ENCODE measurements around the gene INSYN1.
"Not testable (repeated sequence)": the region's sequence is repeated elsewhere in the genome, so short reads cannot be mapped to it uniquely, and the experiment has no call there.

The INSYN1 gene, protein sequence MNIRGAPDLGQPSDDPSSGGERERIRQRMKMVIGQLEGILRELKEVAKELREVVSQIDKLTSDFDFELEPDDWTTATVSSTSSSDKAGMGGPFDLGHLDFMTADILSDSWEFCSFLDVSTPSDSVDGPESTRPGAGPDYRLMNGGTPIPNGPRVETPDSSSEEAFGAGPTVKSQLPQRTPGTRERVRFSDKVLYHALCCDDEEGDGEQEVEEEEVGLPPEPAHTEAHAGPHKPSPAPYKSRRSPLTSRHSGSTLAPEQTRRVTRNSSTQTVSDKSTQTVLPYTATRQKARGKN

DNA sequence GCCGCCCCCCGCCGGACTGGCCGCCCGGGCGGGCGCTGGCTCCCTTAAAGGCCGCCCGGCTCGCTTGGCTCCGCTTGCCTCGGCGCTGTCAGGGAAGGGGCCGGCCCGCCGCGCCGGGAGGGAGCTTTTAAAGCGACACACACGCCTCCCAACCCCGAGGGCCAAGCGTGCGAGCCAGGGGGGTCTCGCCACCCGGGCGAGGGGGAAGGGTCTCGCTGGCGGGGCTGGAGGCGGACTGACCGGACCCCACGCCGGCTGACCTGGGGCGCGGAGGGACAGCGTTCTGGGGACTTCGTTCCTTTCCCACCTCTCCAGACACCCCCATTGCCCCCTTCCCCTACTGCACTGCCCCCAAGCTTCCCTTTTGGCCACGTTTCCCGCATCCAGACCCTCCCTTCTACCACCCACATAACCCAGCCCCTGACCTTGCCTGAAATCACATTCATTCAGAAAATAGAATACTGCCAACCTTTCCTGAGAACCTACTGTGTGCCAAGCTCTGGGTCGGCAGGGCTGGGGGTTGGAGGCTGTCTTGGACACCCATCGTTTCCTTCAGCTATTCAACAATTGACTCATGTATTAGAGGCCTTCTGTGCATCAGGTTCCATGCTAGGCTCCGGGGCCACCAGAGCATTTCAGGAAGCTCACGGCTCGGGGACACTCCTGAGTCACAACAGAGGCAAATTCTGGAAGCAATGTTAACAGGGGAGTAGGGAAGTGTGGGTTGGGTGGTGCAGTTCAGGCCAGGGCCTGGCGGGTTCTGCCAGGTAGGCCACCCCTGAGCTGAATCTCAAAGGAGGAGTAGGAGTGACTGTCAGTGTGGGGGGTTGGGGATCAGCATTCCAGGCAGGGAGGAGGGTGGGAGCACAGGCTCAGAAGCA, at the start of gene INSYN1:
Gene INSYN1 (minus strand): TSS at position 102 of the 881 bp plus-strand sequence. CDS start 2,221 bp downstream, outside the sequence.
- DNase-seq, result no peak

DNA sequence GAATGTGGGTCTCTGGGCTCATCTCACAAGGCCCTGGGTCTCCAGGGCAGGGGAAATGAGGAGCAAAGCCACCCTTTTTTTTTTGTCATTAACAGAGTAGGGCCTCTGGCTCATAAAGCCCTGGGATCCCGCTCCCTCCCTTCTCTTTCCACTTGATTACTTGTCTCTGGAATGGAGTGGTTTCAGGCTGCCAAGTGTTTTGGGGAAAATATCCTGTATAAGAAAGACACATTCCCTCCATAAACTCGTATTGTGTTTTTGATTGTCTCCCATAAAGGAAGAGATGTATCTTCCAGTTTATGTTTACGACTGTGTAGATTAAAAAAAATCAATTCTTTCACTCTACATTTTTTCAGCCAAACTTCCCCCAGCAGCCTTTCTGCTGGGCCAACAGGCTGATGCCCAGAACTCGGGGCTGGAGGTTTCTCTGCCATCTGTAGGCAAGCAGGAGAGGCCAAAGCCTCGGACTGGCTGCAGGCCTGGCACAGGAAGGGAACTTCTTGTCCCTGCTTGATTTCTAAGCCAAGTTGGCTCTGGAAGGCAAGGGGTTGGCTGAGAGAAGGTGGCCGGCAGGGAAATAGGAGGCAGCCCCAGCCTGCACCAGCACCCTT, 49.4 kb upstream of the INSYN1 start:
- no peak for DNase-seq

DNA sequence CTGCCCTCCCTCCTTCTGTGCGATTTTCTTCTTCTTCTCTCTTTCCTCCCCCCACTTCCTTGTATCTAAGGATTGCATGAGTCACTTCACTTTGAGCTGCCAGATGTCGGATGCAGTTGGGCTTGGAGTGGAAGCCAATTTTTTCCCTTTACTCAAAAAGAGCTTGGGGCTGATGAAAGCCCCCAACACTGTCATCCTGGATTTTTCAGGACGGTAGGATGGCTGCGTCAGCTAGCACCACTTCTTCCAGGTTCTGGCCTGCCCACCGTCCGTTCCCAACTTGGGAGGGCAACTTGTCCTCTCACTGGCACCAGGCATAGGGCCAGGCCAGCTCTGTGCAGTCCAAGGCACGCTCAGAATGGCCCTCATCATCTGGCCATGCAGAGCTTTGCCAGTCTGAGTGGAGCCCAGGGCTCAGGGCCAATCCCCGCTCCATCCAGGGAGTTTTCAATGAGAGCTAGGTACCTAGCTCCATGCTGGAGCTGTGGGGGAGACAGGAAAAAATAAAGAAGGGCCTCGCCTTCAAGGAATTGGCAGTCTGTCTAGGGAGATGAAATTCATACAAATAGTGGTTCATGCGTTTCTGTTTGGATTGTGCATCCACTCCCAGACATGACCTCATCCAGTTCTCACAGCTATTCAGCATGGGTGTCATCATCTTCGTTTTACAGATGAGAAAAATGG, 47.7 kb upstream of the INSYN1 start:
- DNase-seq, result no peak

DNA sequence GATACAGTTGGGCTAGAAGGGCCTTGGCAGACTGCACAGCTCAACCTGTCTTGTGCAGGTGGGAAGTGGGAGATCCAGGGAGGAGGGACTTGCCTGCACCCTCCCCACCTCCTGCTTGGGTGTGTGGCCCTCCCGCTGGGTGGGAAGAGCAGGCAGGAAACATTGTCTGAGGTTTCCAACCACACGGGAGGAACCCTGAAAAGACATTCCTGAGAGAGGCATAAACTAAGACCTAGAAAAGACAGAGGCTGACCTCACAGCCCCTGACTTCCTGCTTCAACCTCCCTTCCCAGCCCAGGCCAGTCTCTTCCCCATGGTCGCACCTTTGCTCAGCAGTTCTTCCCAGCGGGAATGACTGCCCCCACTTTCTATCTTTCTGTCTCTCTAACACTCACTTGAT, 46.3 kb upstream of the INSYN1 start:
- no peak for DNase-seq

DNA sequence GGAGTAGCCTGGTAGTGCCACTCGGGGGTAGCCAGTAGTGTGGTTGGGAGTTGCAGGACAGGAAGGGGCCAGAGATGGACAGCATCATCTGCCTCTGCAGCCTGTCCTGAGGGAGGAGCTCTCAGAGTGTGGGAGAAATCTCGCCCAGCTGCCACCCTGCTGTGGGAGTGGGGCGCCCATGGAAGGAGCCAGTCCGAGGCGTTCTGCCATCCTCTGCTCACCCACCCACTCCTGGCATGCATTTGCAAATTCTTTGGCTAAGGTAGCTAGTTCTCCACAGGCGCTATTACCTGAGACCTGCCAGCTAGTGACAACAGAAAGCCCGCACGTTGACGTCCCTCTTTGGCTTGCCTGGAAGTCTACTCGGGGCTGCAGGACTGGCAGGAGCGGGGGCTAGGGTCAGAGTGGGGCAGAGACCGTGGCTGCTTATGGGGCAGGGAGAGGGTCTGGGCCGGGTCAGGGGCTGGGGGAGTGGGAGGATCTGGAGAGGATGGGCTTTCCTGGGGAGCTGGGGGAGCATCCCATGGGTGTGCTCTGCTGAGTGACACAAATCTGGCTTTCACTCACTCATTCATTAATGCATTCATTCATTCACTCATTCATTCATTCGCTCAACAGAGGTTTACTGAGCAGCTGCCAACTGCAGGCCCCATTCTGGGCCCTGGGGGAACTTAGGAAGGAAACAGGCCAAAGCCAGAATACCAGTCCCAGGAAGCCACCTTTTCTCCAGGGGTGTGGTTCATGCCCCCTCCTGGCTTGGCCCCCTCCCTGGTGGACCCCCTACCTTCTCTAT, 44.4 kb upstream of the INSYN1 start:
- no peak for DNase-seq

DNA sequence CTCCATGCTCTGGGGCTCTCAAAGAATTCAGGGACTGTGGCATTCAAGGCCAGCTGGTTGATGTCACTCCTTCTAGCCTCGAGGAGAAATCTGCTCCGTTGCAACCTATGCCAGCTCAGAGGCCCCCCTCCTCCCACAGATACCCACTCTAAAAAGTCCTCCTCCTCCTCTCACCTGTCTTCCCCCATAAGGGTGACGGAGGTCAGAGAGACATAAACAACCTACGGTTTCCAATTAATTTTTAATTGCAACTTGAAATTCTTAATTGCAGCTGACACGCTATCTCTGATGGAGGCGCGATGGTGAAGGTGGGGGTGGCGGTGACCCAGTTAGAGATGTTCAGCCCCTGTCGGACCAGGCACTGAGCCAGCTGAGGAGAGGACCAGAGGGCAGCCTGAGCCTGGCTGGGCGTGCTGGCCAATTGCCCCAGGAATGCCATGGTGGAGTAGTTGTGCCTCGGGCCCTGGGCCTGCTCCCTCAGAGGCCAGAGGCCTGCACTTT, 43.2 kb upstream of the INSYN1 start:
- DNase-seq, result no peak

DNA sequence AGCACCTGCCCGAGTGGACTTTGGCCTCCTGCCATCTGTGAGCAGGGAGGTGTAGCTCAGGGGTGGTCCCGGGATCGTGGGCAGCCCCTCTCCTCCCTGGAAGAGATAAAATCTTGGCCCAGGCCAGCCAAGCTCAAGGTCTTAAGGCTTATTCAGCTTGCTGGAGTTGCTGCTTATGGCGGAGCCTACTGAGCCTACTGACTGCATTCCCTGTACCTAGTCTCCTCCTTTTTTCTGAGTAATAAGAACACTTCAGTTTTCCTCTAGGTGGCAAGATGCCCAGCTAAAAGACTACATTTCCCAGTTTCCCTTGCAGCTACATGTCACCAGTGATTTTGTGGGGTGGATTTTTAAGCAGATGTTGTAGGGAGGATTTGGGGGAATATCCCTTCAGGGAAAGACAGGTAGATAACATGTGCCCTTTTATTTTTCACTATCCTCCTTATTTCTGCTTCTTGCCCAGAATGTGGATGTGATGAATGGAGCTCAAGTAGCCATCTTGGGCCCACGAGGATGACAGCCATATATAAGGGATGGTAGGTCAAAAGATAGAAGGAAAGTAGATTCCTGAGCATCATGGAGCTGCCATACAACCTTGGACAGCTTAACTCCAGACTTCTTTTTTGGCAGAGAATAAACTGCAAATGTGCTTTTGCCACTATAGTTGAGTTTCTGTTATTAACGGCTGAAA, 41.4 kb upstream of the INSYN1 start:
- DNase-seq, result no peak

DNA sequence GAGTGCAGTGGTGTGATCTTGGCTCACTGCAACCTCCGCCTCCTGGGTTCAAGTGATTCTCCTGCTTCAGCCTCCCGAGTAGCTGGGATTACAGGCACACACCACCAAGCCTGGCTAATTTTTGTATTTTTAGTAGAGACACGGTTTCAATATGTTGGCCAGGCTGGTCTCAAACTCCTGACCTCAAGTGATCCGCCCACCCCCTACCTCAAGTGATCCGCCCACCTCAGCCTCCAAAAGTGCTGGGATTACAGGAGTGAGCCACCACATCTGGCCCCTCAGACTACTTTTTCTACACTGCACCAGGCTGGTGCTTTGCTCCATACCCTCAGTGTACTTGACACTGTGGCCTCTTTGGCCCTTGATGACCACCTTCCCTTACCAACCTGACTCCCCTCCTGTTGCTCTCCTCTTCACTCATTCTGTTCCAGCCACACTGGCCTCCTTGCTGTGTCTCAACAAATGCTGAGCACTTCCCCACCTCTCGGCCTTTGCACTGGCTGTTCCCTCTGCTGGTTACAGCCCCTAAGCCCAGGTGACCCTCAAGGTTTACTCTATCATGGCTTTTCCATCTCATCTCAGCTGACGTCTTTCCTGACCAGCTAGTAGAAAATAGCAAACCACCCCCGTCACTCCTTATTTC, 39.9 kb upstream of the INSYN1 start:
- DNase-seq, result not testable (repeated sequence)

DNA sequence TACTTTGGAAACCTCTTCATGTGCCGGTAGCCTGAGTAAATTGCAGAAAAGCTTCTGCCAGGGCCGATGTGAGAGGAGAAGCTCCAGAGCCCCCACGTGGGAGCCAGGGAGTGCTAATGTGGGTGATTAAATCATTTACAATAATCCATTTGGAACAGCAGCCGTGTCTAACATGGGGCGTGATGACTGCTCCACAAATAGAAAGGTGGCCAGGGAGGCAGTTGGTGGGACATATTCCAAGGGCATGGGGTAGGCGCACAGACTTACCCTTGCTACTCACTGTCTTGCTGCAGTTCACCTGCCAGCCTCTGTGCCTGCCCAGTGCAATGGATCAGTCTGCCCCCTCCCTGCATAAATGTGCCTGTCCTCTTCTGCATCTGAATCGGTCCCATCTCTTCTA, 39.3 kb upstream of the INSYN1 start:
- DNase-seq, result no peak

DNA sequence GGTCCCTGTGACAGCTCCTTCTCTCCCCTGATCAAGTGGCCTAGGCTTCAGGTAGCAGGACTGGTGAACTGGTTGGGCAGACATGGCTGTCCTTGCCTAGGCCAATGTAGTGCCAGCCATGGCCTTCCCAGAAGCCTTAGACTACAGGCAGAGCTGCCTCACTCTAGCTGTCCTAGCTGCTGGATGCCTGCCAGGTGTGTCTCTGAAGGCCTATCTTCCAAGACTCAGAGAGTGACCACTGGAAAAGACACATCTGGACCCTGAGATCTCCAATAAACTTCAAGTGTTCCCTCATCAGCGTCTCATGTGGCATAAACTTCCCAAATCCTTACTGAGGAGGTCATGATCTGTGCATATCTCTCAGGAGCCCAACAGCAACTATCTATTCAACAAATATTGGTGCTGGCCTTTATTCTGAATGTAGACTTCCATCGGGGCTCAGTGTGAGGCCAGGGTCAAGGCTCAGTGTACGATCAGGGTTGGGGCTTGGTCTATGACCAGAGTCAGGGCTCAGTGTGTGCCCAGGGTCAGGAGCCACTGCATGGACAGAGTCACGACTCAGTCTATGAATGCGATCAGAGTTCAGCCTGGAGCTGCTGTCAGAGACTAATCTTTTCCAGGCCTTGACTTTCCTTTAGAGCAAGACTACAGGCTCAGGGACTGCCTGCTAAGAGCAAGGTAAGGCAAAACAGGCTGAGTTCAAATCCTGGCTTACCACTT, 36.5 kb upstream of the INSYN1 start:
- no peak for DNase-seq

DNA sequence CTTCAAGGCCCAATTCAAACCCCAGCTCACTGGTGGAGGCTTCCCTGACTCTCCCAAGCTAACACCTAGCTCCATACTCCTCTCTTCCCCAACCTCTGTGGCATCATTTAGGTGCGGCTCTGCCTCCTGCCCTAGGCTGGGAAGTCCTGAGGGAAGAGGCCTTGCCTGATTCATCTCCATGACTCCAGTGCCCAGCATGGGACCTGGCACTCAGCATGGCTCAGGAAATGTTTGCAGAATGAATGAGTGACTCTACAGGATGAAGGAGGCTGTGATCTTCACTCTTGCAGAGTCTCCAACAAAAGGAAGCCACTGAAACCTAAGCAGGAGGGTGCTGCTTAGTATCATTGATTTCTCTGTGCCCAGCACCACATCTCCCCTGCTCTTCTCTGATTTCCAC, 34.5 kb upstream of the INSYN1 start:
- DNase-seq, result no peak

DNA sequence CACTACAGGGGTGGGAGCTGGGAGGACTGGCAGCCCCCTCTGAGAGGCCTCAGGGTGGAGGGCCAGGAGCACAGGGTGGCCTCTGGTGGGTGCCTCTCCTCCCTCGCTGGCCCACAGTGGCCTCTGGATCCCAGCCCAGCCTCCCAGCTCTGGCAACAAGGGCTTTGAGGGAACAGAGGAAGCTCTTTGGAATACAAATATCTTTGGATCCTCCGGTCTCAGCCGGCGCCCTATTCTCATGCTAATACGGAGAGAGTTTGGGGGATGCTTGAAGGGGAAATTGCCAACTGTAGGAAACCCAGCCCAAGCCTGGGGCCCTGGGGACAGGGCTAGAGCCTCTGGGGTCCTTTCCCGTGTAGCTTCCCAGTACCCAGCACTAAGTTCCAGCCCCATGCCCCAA, 33.4 kb upstream of the INSYN1 start:
- no peak for DNase-seq

DNA sequence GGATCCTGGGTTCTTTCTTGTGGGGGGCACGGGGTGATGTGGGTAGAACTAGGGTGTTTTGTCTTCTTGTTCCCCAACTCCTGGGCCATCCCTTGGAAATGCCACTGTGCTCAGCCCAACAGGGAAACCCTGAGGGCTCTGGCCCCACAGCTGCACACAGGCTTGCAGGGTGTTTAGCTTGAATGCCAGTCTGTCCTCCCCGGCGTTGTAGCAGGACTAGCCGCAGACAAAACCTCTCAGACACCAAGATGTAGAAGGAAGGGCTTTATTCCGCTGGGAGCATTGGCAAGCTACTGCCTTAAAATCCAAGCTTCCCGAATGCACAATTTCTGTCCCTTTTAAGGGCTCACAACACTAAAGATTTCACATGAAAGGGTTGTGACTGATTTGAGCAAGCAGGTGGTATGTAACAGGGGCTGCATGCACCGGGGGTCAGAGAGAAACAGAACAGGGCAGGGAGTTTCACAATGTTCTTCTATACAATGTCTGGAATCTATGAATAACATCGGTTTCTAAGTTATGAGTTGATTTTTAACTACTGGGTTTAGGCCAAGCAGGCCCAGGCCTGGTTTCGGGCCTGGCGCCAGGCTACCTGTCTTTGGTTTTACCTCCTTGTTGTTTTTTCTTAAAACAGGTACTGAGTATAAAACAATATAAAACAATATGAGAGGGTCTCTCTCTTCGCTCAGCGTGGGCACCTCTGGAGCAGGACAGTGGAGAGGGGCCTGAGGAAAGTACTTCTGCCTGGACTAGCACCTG, 32.3 kb upstream of the INSYN1 start:
- not testable (repeated sequence) for DNase-seq

DNA sequence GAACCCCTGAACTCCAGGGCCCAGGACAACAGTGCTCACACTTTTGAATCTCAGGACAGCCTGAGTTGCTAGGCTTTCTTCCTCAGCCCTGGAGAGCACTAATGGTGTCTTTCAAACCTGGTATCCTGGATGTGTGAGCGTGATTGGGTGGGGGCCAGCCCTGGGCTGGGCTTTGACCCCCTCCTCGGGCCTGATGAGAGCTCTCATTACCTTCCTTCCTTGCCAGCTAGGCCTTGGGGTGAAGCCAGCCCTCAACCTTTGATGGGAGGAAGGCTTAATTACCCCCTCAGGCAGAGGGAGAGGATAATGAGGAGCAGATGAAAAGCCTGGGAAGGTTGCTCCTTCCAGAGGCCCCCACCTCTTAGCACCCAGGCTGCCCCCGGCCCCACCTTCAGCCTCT, 31.1 kb upstream of the INSYN1 start:
- no peak for DNase-seq

DNA sequence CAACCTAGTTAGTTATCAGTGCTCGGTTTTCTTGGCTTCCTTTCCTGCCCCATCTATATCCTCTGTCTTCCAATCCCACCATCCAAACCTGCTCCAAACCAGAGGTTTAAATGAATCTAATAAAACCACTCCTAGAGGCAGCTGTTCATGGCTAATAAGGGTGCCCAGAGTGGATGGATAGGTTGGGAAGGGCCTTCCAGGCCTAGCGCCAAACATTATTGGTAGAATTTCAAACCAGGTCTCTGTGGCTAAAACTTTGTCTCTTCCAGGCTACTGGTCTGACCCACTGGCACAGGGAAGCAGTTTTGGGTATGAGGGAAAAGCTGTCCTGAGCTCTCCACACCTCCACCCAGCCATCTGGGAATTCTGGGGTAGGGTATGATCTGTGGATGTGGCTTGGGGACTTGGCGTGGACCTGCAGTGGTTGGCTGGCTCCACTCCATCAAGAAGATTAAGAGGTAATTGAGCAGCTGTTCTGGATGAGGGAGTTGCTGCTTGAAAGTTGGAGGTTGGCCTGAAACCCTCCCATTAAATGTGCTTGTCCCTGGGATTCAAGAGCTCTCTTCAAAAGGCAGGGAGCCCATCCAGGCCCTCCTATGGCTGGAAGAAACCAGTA, 29.3 kb upstream of the INSYN1 start:
- no peak for DNase-seq

DNA sequence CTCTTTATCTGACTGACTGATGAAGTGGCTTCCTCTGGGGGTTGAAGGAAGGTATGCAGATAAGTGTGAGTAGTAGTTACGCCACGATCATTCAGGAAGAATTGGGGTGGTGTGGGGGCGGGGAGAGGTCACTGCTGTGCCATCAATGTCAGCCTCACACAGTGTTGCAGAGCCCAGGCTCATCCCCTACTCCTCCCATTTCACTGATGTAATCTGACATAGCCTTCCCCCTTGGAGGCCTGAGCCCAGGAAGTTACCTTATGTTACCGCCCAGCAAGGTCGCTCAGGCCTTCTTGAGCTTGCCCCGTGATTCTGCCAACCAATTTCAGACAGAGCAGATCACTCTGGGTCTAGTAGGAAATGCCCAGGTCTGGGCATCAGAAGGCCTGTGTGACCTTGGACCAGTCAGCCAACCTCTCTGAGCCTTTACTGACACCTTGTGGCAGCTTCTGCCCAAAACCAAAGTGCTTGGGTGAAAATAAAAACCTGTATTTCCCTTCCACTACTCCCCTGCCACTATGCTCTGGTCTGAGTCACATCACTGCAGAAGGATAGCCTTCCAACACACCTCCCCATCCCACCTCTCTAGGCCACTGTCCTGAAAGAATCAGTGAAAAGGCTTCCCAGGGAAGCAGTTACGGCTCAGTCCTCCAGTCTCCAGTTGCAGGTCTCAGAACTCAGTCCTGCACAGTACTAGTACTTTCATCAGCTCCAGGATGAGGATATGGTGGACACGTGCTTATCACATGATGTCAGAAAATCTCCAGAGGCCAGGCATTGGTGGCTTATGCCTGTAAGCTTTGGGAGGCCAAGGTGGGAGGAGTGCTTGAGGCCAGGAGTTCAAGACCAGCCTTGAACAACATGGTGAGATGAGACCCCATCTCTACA, 28.1 kb upstream of the INSYN1 start:
- no peak for DNase-seq

DNA sequence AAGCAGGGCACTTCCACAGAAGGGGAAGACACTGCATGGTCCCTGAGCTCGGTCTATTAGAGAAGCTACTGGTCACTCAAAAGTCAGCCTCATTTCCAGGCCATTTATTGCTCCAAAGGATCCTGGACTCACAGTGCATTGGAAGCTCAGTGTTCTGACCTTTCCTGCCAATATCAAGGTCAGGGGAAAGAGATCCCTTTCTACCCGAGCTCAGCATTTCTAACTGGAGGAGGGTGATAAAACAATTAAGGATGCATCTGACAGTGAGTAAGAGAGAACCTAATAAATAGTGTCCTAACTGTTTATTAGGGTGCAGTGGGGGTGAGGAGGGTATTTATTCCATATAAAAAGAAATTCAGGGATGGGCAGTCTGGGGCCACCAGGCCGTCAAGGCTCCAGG, 26.8 kb upstream of the INSYN1 start:
- DNase-seq, result no peak

DNA sequence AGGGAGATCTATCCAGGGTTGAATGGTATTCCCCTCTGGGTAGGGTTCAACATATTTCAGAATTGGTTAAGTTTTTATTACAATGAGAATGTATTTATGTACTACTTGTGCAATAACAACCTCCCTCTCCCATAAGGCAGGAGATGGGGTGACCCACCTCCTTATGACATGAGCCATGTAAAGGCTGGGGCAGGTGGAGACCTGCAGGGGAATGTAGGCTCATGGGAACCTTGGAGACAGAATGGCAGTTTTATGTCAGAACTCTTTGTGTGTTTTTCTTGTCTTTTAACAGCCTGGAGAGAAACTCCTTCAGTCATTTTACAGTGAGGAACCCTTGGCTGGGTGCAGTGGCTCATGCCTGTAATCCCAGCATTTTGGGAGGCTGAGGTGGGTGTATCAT, 24.6 kb upstream of the INSYN1 start:
- DNase-seq, result no peak

Data from NCI-H187 treated with DMSO at 0.1 percent for 48 hours (cell line).